Measurements from ENCODE around the gene BTBD3.

BTBD3 gene

DNA sequence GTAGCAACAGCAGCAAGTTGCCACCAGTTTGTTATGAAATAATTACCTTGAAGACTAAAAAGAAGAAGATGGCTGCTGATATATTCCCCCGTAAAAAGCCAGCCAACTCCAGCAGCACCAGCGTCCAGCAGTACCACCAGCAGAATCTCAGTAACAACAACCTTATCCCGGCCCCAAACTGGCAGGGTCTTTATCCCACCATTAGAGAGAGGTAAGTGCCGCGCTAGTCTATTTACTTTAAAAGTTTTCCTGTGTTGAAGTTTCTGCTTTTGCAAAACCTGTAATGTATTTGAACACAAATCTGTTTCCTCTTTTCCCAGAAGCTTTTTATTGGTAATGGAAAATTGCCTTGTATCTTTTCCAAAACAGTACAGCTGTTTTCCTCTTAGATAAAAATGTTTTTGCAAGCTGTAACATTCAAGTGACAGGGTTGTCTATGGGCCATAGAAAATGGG is 725 bp downstream of the BTBD3 start:
- DNase-seq: no peak

DNA sequence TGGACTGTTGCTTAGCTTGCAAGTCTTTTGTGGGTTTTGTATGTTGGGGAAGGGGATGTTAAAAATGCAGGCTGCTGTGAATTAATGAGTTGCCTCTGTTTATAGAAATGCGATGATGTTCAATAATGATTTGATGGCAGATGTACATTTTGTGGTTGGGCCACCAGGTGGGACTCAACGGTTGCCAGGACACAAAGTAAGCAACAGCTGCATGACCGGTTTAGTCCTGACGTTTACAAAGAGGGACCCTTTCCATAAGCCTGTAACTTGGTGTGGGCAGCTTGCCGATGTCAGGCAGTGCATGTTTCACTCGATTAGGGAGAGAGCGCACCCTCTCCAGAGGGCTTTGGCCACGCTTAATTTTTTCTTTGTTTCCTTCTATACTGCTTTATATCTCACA is 1.3 kb downstream of the BTBD3 start:
- no peak for DNase-seq

DNA sequence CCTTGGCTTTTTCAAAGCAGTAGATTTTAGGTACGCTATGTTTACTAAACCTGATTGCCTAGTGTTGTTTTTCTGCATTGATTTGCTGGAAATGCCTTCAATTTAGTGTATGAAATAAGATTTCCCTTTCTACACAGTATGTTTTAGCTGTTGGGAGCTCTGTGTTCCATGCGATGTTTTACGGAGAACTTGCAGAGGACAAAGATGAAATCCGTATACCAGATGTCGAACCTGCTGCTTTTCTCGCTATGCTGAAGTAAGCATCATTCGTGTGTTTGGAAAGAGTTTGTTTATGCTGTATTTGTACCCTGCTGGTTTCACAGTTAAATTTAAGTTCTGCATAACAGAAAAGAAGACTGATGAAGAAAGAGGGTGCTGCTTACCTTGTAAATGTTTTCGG is 1.9 kb downstream of the BTBD3 start:
- no peak for DNase-seq

DNA sequence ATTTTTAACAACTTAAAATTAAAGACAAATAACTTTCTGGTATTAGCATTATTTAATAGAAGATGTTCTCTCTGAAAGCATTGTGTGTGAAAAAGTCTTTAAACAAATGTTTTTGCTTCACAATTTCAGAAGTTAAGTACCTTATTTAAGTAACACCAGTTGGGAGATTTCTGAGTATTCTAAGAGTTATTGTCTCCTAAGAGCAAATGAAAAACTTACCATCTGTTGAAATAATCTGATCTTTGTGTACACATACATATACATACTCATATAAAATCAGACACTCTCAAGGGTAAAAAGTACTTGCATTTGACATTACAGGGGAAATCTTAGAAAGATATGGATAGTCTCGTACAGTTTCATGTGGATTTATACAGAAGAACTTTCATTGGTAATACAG is 2.4 kb downstream of the BTBD3 start:
- no peak for DNase-seq

DNA sequence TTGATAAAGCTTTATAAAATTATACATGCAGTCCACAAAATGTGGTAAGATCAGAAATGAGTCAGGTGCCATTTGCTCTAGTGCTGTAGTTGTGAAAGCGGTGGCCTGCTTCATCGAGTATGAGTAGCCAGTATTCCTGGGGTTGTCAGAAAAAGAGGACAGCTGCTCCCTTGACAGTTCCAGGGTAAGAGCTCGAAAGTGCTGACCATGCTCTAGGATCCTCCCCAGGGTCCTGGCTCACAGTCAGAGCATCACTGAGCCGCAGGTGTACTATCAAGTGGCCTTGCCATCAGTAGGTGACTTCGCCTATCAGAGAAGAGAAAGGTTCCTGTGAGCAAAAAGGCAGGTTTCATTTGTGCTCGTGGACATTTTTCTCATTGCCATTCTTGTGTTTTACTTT is 3.6 kb downstream of the BTBD3 start:
- DNase-seq: no peak

DNA sequence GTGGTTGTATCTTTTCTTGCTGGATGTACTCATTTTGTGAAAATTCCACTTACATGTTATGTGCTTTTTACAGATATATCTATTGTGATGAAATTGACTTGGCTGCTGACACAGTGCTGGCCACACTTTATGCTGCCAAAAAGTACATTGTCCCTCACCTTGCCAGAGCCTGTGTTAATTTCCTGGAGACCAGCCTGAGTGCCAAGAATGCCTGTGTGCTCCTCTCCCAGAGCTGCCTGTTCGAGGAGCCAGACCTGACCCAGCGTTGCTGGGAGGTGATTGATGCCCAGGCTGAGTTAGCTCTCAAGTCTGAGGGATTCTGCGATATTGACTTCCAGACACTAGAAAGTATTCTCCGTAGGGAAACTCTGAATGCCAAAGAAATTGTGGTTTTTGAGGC is 4.9 kb downstream of the BTBD3 start:
- no peak for DNase-seq

DNA sequence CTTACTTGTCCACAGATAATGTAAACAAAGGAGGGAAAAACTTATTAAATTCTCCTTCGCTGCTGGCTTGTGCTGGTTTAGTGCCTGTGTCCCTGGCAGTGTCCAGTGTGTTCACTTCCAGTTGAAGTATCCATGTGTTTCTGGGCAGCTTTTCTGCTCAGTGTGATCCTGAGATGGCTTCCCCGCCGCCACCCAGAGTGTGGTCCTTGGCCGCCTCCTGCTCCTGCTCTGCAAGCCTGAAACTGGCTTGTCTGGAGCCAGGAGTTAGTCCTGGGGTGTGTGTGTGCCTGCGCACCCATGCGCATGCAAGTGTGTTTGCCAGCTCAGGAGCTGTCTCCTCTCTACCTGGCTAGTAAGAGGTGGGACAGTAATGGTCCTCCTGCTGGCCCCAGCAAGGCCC is 7.2 kb downstream of the BTBD3 start:
- DNase-seq: no peak

DNA sequence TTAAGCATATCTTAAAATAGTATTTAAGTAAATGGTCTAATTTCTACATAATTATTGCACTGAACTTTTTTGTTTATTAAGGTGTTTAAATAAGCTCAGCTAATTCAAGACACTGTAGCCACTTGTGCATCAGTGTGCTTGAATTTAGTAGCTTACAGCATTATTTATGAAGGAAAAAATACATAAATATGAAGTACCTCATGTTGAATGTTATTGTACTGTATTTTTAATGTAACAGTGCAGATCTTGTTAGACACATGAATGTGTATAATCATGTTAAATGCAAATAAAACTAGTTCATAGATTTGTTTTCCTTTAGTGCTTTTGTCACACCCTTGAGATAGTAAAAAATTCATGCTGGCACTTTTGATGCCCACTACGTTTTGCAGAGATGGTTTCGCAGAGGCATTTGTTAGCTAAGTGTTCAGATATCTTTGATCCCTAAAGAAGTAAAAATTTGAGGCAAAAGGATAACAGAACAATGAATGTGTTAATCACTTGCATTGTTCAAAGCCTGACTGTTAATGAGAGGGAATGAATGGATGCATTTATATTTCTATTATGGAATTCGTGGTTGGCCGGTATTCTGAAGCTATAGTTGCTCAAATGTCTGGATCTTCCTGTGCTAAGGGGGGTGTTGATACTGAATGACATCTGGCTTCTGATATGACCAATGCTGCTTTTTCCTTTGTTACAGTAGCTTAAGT is 8.8 kb downstream of the BTBD3 start:
- no peak for DNase-seq

DNA sequence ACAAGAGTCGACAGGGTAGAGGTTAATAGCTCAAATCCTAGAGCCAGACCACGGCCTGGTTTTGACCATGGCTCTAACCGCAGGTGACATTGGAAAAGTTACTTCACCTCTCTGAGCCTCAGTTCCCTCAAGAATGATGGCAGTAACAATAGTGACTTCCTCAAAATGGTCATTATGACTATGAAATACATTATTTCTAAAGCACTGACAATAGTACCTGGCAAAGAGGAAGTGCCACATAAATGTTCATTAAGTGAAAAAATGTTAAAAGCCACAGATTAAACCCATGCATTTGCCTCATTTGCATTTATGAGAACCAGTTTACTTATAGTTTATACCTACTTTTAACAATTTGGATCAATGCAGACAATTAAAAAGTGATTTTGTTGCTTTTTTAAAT is 12.3 kb downstream of the BTBD3 start:
- no peak for DNase-seq

DNA sequence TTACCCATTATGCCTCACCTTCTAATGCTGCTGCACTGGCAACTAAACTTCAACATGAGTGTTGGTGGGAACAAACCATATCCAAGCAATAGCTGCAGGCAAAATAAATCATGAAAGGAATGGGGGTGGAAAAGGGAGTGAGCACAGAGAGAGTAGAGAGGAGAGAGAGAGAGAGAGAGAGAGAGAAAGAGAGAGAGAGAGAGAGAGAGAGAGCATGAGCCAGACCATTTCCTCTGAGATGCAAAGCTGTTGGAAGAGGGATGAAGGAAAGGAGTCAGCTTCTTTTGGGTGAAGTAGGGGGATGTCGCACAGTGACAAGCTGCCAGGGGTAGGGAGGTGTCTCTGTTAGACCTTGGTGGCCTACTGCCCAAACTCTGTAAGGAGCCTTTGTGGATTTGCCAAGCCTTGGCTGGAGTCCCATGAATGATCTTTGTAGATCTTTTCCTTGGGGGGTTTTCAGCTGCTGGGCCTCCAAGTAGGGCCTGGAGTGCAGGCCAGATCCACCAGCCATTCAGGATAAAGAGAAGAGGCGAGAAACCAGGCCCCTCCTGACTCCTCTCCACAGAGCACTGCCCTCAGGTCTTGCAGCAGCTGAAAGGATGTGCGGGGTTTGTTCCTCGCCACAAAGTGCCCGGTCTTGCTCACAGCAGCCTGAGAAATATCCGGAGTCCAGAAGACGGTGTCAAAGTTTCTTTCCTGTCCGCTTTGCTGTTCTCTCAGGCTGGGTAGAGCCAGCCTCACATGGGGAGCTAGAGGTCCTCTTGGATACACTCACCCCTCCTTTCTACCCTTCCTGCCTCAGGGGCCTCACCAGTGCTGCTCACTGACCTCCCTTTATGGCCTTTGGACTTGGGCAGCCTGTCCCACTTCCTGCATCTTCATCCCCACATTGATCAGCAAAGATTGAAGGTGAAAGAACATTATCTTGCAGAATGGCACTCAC is 17.8 kb downstream of the BTBD3 start:
- DNase-seq: no peak

DNA sequence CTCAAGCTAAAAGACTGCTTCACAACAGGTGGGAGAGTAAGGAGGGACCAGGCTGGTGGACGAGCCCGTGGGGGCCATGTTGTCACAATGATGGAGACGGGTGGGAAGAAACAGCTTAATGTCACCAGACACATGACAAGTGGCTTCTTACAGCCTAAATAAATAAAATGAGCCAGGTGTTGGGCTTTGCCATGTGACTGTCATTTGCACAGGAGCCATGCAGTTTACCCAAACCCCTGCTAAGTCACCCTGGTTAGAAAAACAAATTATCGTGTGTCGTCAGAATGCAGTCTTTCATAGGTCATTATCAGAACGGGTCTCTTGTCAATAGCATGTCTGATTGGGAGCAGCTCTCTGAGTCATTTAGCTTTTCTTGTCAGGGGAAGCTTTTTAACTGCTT is 18.5 kb downstream of the BTBD3 start:
- no peak for DNase-seq

DNA sequence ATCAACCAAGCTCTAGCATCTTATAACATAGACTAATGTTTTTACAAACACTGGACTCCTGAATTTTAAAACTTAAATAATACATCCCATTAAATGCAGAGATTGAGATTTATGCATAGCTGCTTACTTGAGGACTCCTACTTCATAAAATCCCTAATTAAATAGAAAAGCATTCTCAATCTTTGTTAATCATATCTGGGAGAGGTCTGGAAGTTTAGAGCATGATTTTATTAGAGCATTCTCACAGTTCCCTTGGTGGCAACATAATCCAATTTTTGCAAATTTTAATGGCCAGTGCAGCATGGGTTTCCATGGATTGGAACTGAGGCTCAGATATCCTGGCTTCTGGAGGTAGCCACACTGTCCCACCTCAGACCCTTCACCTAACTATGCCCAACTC is 19.5 kb downstream of the BTBD3 start:
- DNase-seq: no peak

DNA sequence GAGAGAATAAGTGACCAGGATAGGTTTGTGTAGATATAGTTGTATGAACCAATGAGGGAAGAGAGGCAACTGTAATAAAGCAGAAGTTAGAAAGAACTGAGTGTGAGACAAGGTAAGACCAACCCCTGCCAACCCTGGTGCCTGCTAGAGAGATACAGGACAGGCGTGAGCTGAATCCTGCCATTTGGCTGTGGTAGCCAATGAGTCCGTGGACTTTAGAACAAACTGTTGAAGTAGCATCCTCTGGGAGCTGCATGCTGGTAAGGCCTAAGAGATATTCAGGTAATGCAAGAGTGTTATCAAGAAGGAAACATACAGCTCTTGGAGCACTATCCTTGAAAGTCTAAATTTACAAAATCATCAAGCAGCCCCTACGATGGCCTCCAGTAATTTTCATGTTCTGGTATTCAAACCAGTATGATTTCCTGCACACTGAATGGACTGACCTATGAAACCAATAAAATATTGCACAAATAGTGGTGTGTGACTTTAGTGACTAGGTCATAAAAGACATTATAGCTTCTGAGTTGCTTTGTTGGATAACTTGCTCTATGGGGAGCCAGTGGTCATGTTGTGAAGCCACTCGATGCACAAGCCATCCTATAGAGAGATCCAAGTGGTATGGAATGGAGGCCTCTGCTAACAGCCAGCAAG is 24.0 kb downstream of the BTBD3 start:
- DNase-seq: no peak

DNA sequence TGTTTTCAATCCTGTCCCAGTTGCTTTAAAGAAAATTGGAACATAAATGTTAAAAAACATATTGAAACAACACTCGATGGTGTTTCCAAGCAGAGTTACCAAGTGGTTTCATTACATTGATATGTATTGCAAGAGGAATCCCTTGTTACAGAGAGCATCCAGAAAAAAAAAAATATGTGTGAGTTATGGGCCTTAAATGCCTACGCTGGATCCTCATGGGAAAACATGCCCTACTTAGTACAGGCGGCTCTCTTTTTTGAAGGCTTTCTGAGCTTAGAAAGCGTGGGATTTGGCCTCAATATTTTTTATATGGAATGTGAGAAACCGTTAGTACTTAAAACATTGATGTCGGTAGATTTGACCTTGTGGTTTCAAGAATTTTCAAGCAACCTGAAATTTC is 26.1 kb downstream of the BTBD3 start:
- no peak for DNase-seq

DNA sequence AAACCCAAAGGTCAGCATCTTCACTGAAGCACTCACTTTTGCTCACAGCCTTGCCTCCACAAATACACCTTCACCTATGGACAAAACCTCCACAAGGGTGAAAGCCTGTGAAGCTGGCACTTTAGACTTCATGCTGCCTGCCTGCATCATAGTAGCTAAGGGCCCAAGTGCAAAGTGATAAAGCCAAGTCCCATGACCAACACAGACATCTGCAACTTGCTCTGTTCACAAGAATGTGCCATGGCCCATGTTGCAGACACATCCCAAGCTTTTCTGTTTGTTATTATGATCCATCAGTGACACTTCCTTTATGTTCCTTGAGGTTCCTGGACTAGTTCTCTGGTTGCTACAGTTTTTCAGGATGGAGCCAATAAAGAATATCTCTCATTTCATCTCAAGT is 31.1 kb downstream of the BTBD3 start:
- DNase-seq: no peak

DNA sequence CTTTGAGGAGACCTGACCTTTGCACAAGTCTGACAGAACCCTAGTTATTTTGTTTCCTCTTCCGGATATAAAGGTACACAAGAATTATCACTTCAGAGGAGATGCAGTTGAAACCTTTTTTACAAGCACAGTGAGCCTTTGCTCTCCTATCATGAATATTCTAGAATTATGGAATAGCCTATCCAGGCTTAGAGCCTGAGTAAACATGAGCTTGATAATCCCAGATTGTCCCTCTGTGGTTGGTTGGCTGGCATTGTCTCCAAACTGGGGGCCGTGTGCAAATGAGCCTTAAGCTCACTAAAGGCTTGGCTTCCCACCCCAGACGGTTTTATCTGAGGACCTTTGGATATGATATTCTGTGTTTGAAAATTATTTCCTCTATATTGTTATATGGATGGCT is 32.0 kb downstream of the BTBD3 start:
- no peak for DNase-seq

DNA sequence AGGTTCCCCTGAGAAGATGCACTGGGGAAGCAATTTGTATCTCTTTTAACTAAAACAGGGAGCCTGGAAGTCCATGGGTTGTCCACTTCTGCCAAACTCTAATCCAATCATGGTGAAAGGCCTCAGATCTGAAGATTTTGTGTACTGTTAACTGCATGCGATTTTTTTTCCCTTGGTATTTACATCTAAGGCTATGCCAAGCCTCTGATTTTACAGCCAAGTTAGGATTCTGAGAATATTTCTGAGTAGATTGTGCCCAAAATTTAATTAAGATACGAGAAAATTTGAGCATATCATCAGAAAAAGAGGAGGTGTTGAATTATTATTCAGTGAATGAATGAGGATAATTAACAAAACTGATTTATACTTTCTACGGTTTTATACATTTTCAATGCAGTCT is 34.0 kb downstream of the BTBD3 start:
- DNase-seq: no peak

DNA sequence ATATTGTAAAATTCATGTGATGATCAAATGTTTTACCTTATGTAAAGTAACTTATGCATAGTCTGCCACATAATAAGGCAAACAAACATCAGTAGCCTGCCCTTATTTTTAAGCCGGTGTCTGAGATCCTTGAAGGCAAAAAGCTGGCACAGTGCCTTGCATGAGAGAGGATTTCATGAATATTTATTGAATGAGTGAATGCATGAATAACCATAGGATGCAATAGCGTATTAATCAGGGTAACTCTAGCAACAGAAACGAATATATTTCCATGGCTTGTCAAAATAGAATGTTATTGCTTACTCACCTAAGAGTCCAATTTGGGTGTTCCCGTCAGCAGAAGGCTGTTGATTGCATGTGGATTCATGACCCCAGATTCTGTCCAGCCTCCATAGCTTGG is 34.9 kb downstream of the BTBD3 start:
- DNase-seq: no peak

DNA sequence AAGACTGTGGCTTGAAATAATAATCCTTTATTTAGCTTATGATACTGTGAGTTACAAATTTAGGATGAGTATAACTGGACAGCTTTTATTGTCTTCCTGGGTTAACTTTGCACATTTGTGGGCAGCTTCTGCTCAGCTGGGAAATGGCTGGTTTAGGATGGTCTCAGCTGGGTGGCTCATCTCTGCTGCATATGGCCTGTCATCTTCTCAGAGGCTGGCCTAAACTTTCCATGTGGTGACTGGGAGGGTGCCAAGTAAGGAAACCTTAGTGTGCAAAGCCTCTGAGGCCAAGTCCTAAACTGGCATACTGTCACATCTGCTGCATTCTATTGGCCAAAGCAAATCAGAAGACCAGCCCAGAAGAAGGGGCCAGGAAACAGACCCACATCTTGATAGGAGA is 40.2 kb downstream of the BTBD3 start:
- DNase-seq: no peak

DNA sequence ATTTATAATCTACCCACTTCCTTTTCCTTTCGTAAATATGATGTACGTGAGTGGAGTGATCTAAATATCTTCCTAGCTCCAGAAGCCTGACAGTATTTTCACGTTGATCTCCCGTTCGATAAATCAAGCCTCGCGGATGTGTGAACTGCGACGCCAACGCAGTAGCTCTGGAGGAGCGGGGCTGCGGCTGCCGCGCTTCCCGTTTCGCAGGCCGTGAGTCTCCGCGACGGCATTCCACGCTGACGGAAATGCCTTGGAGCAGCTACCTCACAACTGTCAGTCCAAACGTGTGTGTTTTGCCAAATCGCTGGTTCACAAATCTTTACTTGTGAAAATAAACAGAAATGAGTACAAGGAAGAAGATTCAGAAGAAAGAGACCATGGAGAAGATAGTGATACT is 41.2 kb downstream of the BTBD3 start:
- no peak for DNase-seq

DNA sequence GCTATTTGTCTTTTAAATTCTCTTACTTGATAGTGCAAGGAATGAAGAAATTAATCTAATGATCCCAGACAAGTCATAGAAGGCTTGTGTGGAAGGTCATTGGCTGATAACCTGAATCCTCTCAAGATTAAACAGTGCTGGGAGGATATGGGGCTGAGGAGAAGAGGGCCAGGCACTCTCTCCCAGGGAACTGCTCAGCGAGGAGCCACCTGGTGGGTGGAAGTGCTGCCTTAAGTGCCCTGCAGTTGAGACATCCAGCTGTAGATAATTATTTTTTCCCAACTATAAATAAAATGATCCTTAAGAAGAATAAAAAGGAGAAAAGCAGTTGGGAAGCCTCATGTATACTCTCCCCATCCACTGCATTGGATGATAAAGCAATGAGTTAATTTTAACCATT is 47.9 kb downstream of the BTBD3 start:
- no peak for DNase-seq

DNA sequence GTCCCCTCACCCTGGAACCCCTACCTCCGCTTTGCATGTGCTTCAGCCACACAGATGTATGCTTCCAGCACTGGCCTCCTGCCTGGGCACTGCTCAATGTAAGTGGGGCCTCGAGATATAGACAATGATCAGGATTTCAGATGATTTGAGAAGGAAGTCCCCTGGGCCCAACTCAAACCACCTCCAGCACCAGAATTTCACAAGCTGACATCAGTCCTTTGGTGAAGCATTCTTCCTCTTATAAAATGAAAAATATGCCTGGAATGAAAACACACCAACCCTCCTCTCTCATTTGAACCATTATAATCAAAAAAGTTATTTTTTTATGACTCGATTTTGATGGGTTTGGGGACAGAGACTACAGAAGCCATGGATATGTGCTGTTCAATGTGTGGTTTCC is 48.5 kb downstream of the BTBD3 start:
- DNase-seq: no peak

DNA sequence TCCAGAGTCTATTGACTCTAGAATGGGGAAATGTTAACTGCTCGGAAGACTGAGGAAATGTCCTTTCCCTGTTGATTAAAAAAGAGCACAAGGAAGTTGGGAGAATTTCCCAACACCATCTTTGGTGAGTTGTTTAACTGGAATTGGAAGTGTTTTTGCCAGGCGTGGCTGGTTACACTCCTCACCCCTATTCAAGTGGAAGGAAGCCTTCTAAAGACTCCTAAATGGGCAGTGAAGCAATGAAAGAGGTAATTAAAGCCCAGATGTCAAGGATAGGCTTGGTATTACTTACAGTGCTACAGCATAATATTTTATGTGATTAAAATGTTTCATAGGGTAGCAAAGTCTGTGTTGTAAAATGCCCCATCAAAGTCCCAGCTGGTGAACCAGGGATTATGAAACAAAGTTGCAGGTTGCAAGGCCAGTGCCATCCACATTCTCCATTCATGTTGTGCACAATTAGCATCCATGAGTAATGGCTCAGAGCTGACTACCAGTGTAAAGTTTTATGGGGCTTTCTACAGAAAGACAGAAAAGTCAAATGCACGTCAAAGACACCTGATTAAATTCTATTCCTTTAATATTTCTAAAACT is 52.6 kb downstream of the BTBD3 start:
- no peak for DNase-seq

DNA sequence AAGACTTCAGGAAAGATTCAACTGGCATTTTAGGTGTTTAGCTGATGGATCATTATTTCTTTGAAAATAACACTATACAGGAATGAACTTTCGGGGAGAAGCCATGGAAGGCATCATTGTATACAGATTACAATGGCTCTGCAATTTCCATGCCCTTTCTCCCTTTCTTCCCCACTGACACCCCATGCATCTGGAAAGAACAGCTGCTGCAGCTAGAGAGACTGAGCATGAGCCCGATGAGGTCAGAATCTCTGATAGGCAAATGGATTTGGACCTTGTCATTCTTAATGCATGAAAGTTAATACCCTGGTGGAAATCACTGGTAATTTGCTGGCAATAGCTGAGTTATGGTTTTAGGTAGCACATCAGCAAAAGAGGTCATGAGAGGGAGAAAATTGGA is 54.8 kb downstream of the BTBD3 start:
- no peak for DNase-seq

All from activated effector memory CD4-positive, alpha-beta T cell treated with Interleukin-2 at 50 U/mL for 16 hours (primary cell).